Colon (tissue), 2 donors: ENCODE data around the gene FARP2.
"Not testable (repeated sequence)": the region's sequence is repeated elsewhere in the genome, so short reads cannot be mapped to it uniquely, and the experiment has no call there.

Source experiments
- FAIRE-seq: peaks from 2 replicates; lab custom pipeline; 2012; peaks lifted over from hg19 to GRCh38; lab: Jason Lieb, UNC
- donor health status: control.
- donor health status: control.

The FARP2 gene, protein sequence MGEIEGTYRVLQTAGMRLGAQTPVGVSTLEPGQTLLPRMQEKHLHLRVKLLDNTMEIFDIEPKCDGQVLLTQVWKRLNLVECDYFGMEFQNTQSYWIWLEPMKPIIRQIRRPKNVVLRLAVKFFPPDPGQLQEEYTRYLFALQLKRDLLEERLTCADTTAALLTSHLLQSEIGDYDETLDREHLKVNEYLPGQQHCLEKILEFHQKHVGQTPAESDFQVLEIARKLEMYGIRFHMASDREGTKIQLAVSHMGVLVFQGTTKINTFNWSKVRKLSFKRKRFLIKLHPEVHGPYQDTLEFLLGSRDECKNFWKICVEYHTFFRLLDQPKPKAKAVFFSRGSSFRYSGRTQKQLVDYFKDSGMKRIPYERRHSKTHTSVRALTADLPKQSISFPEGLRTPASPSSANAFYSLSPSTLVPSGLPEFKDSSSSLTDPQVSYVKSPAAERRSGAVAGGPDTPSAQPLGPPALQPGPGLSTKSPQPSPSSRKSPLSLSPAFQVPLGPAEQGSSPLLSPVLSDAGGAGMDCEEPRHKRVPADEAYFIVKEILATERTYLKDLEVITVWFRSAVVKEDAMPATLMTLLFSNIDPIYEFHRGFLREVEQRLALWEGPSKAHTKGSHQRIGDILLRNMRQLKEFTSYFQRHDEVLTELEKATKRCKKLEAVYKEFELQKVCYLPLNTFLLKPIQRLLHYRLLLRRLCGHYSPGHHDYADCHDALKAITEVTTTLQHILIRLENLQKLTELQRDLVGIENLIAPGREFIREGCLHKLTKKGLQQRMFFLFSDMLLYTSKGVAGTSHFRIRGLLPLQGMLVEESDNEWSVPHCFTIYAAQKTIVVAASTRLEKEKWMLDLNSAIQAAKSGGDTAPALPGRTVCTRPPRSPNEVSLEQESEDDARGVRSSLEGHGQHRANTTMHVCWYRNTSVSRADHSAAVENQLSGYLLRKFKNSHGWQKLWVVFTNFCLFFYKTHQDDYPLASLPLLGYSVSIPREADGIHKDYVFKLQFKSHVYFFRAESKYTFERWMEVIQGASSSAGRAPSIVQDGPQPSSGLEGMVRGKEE

DNA sequence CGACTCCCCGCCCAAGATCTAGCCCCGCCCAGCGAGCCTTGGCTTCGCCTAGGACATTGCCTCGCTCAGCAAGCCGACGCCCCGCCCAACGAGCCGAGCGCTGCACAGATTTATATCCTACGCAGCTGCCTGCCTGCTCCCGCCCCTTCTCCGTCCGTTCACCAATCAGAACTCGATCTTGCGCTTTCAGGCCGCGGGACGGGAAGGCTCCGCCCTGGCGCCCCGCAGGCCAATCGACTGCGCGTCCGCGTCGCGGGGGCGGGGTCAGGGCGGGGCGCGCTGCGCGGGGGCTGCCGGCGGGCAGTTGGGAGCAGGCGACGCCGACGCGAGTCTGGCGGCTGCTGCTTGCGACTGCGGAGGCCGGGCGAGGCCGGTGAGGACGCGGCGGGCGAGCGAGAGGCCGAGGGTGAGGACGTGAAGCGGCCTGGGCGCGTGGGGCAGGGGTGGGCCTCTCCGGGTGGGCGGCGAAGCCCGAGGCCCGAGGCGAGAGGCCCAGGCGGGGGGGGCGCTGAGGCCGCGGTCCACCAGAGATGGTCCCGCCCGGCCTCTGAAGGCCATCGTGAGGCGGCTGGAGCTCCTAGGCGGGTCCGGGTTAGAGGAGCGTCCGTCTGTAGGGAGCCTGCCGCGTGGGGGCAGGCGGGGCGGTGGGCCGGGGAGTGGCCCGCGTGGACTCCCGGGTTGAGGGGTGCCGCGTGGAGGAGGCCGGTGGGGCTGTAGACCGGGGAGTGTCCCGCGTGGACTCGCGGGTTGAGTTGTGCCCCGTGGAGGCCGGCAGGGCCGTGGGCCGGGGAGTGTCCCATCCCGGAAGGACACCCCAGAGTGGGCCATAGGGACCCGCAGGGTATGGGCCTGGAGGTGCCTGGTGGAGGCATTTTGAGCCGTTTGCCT lies at the start of gene FARP2:
Gene FARP2 (plus strand): TSS at position 303 of the 888 bp plus-strand sequence. CDS start 16,823 bp downstream, outside the sequence.
- FAIRE-seq = no peak

DNA sequence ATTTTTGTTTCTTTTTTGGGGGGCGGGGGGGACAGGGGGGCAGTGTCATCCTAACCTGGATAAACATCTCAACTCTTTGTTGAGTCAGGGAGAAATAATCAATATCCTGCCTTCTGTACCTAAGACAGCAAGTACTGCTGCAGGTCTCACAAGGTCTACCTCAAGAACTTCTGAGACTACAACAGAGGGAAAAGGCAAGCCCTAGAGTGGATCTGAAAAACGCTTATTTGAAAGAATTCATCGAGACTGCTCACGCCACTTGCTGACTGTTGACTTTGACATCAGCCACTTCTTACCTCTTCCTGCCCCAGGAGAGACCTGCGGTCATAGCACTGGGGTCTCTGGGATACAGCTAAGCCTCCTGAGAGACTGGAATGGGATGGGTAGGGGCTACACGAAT lies 49.0 kb upstream of the FARP2 start:
- FAIRE-seq = no peak

GRCh38 chr2:241308267-241308666 lies 47.8 kb upstream of the FARP2 start:
- no peak for FAIRE-seq

DNA sequence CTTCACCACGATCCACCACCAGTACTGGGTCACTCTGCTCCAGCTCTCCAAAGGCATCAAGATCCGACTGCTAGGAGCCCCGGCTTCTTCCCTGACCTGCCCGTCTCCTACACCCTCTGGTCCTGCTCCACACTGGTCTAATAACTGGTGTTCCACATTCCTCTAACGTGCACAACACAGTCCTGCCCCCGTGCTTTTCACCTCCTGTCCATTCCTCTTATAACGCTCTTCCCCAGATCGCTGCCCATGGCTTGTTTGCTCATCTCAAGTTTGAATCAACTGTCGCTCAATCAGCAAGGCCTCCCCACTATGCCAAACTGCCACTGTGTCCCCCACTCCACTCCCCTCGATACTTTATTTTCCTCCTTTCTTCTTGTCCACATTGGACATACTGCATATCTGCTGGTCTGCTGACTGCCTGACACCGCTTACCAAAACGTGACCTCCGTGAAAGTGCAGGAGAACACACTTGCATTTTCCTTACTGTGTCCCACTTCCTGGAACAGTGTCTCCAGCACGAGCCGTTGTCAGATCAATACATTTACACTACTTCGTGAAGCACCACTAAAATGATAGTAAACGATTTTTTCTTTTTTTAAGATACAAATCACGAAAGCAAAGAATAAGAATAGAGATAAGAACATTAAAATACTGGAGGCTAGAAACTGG lies 47.1 kb upstream of the FARP2 start:
- no peak for FAIRE-seq

DNA sequence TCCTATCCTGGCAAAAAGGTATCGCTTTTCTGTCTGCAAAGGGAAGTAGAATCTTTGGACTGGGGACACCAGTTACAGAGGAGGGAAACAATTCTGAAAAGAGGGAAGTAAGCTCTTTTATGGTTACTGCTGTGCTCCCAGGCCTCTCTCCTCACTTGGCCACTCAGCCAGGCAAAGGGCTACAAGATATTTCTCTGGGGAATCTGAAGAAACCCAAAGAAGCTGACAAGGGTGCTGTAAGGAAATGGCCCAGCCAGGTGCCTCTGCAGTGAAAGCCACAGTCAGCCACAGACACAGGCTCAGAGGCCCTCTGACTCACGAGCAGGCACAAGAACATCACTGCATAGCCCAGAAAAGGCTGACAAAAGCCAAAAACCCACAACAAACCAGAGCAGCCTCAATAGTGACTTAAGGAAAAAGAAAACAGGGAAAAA lies 46.4 kb upstream of the FARP2 start:
- FAIRE-seq = no peak

- no peak for FAIRE-seq
Measured at GRCh38 chr2:241310917-241311566, 45.0 kb upstream of the FARP2 start.

DNA sequence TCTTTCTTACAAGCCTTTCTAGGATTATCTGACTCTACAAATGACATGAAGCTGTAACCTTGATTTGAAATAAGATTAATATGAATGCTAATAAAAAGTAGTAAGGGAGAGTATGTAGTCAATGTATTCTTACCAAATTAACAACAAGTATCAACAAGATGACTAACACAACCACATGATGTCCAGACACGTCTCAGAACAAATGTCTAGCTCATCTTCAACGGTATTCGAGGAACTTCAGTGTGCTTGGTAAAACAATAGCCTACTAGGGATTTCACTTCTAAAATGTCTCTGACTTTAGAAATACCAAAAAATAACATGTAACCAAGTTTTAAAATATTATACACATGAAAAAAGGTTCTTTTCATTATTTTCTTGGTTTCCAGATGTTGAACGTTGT lies 44.0 kb upstream of the FARP2 start:
- FAIRE-seq = no peak

GRCh38 chr2:241313543-241314095 lies 42.5 kb upstream of the FARP2 start:
- FAIRE-seq = no peak

- no peak for FAIRE-seq
Measured at GRCh38 chr2:241314226-241315092, 41.6 kb upstream of the FARP2 start.

- FAIRE-seq = no peak
Measured at GRCh38 chr2:241315093-241315878, 40.8 kb upstream of the FARP2 start, which contains the start of gene HDLBP. TSS of gene HDLBP (minus strand) at chr2:241315672. CDS start at chr2:241266869, 48,803 bp downstream.

DNA sequence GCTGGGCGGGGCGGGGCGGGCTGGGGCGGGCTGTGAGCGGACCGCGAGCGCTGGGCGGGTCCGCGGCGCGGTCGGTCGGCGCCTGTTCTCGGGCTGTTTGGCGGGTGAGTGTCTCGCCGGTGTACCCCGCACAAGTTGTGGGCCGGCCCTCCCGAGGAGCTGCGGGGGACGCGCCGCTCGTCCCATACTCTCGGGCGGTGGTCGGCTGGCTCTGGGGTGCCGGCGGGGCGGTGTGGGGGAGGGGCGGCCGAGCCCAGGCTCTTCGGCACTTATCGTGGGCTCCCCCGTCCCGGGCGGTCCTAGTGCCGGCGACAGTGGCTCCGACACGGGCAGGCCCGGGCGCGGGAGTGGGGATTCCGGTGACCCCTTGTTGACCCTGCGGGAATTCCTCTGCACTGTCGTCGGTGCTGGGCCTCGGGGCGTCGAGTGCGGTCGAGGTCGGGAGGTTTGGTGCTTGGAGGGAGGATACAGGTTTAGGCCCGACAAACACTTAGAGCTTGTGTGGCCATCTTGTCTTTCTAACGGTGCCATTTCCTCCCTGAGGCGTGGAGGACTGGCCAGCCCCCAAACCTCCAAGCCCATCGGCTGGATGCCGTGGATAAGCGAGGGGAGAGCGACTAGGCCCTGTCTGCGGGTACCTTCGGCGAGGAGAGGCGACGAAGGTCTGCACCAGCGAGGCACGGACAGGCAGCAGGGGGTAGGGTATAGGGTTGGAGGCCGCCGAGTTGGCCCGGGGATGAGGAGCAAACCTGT lies 40.0 kb upstream of the FARP2 start, which contains the start of gene SEPTIN2:
Gene SEPTIN2 (plus strand): TSS at position 47 of the 753 bp plus-strand sequence. CDS start 8,308 bp downstream, outside the sequence.
- no peak for FAIRE-seq

- no peak for FAIRE-seq
Measured at GRCh38 chr2:241316825-241317224, 39.3 kb upstream of the FARP2 start.

DNA sequence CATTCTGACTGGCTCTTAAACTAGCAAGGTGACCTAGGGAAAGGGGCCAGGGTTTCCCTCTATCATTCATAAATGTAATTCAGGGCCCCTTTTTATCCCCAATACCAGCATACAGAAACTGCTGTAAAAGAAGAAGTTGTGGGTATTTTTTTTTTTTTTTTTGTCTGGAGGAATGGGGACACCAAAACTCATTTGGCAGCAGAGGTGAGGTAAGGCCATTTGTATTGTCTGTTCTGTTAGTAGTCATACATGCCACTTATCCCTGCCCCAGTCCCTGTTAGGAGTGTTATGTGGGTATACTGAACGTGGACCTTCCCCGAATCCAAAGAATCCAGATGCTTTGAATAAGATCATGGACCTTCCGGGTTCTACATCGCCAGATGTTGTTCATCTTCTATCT lies 38.7 kb upstream of the FARP2 start:
- FAIRE-seq = no peak

DNA sequence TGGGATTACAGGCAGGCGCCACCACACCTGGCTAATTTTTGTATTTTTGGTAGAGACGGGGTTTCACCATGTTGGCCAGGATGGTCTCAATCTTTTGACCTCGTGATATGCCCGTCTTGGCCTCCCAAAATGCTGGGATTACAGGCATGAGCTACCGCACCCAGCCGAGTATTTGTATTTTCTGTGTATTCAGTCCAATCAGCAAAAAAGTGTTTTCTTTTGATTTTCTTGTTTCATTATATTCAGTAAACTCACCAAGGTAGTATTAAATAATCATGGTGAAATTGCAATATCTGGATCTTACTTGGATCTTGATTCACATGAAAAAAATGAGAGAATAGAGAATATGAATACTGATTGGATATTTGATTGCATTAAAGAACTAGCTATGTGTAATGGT lies 37.3 kb upstream of the FARP2 start:
- FAIRE-seq = not testable (repeated sequence)

- FAIRE-seq = no peak
Measured at GRCh38 chr2:241320394-241320793, 35.7 kb upstream of the FARP2 start.

DNA sequence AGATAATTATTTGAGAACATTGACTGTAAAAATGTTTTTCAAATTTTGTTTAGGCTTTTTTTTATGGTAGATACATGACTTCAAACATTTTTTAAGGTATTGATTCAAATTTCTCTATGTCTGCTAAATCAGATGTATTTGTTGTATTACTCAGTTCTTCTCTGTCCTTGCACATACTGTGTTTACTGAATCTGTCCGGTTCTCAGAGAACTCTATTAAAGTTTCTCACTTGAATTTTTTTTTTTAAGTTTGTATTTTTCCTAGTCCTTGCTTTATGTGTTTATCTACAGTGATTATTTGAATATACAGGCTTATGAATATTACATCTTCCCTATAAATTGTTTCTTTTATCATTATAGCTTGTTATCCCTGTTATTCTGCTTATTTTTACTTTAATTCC lies 35.1 kb upstream of the FARP2 start:
- FAIRE-seq = no peak

DNA sequence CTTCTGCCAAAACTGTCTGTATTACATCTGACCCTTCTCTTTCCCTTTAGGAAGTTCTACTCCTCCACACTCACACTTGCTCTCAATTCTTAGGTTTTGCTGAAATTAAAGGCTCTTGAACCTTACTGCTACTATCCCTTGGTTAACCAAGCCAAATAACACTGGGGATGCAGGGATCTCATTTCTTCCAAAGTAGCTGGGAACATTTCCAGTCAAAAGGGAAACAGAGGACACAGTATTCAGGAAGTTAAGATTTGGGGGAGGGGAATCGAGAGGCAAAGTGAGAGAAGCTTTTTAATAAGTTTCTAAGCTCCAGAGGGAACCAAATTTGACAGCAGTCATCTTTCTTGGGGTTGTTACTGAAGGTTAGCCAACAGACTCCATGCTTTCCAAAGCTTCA lies 34.2 kb upstream of the FARP2 start:
- FAIRE-seq = no peak
